Heart left ventricle (tissue), 16 donors: ENCODE results near the gene ITGA2. TPM values are rescaled to one million over a fixed set of nuclear protein-coding genes. Genes with fewer than 3 reads are reported as not detected.

Source experiments
- ATAC-seq, 4 donors: fragments of 200-7000 bp; cut with Tn5 transposase; one replicate each; pipeline ENCODE4 v1.9.1; 2020 to 2022; ENCODE audit warnings: moderate library complexity in 4 of 4, mild to moderate bottlenecking in 3 of 4, moderate number of reproducible peaks in 1 of 4
- DNase-seq, 5 donors: peaks; one replicate each; pipeline ENCODE4 v3.0.0-alpha.2; 2020
- H3K27ac ChIP-seq, 12 donors: fragments of 200-600 bp; sonication (generic) in 4 of 12; one replicate each; pipeline versions ENCODE4 v1.5.0 to v1.8.0; 2016 to 2022; ENCODE audit warnings: mild to moderate bottlenecking in 2 of 12
- H3K27me3 ChIP-seq, 9 donors: fragments of 200-600 bp; sonication (generic) in 2 of 9; one replicate each; pipeline versions ENCODE4 v1.5.1 to v1.8.0; 2016 to 2022; ENCODE audit warnings: mild to moderate bottlenecking in 3 of 9
- H3K36me3 ChIP-seq, 9 donors: fragments of 200-600 bp; sonication (generic) in 2 of 9; one replicate each; pipeline versions ENCODE4 v1.5.0 to v1.8.0; 2018 to 2022; ENCODE audit warnings: mild to moderate bottlenecking in 2 of 9
- H3K4me1 ChIP-seq, 12 donors: fragments of 200-600 bp; sonication (generic) in 4 of 12; one replicate each; pipeline versions ENCODE4 v1.5.0 to v1.8.0; 2016 to 2022; ENCODE audit warnings: mild to moderate bottlenecking in 3 of 12
- H3K4me3 ChIP-seq, 12 donors: fragments of 200-600 bp; sonication (generic) in 4 of 12; one replicate each; pipeline versions ENCODE4 v1.5.0 to v1.8.0; 2017 to 2022; ENCODE audit warnings: mild to moderate bottlenecking in 9 of 12, moderate library complexity in 4 of 12
- H3K9me3 ChIP-seq, 12 donors: fragments of 200-600 bp; sonication (generic) in 4 of 12; one replicate each; pipeline versions ENCODE4 v1.5.0 to v1.8.0; 2016 to 2022; ENCODE audit warnings: mild to moderate bottlenecking in 1 of 12
- CTCF ChIP-seq, 12 donors: fragments of 200-600 bp; sonication (generic) in 4 of 12; IDR thresholded peaks; one replicate each; pipeline versions ENCODE4 v1.5.0 to v1.8.0; 2018 to 2022; ENCODE audit warnings: antibody characterized with exemption in 12 of 12, mild to moderate bottlenecking in 5 of 12
- POLR2A ChIP-seq, 2 donors: fragments of 450-650 bp; IDR thresholded peaks; one replicate each; pipeline ENCODE4 v1.6.1; 2017; ENCODE audit warnings: antibody characterized with exemption in 2 of 2, mild to moderate bottlenecking in 2 of 2, moderate library complexity in 2 of 2
- WGBS, 4 donors: extraction: QIAGEN DNeasy Blood & Tissue Kit in 2 of 4; methylation state at CpG; one replicate each; pipeline versions ENCODE4 v1.1.5 to v1.1.7; 2013 to 2018; 5-methylcytosine and 5-hydroxymethylcytosine counted together
- intact Hi-C, 10 donors: fragments of 100-400 bp; cut with DNase I; formaldehyde crosslinking; loops; one replicate each; pipeline versions ENCODE4 v1.11.1 to v1.14.2; 2022
- polyA plus RNA-seq, 2 donors: library from polyadenylated mRNA; stranded (reverse); fragments of 200-250 nt; gene quantifications; one replicate each; pipeline ENCODE4 v1.2.3, GENCODE V29; 2013
- total RNA-seq, 9 donors: library from RNA; depleted of rRNA in 2 of 9; stranded (reverse); fragments of >200 nt in 2 of 9; fragmentation: NEBNext Ultra II Directional in 3 of 9; extraction: Animal tissue kit (Norgen Biotek cat#: 25700) in 3 of 9; gene quantifications; one replicate each; pipeline versions ENCODE4 v1.1.0 to v1.2.4, GENCODE V29; 2016 to 2023
- donor health status: ischemic (EF 13 %, LVEDD 7.1; RV severe dilation, severe dysfunction).
- donor health status: healthy with polysubstance abuse.
- donor health status: DM: no; HTN: yes; CAD: no.
- donor health status: DM: no; HTN: no; CAD: no.
- donor health status: ischemic (EF 25% LVEDD 6.9; RV normal size, moderate dysfunction).
- donor health status: ischemic (EF 25% LVEDD 5.7; RV mildly dilated, moderate dysfunction).
- donor health status: healthy.
- donor health status: DM: yes; HTN: yes; CAD: no.
- donor health status: ischemic (EF 35%, LVEDD 5.7; RV mildly dilated, moderate dysfunction).
- donor health status: nonischemic (EF 11% LVEDD 7.7; RV severe dilation, severe dysfunction).
- donor health status: DM: yes; HTN: yes; CAD: no.
- donor health status: PGD.
- donor health status: ischemic (EF 29% LVEDD 5.4; RV normal size, mild dysfunction).
- donor health status: nonischemic (EF 23%, LVEDD 6.1; RV moderate dilation, normal function).

Gene ITGA2
- total and polyA plus RNA-seq, 11 donors: 0.23 to 10.7 (median 1.00) TPM

DNA sequence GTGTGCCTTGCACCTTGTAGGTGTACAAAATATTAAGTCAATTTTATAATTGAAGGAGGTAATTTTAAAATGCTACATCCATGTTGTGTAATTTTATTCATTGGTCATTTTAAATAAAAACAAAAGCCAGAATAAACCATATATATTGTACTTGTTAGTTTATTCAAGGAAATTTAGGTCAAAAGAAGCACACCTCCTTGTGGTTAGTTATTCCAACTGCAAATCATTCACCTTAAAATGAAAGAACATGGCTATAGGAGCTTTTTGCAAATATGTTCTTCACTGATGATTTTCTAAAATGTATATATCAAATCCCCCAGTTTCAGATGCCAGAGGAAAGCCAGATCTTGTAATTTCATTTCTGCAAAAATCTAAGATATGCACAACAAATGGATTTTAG lies 125.8 kb downstream of the ITGA2 start:
- intact Hi-C loops: no loop called here
- DNase-seq (no peak), ATAC-seq (no peak)
- Histone ChIP-seq H3K4me3 (no peak overlapping the region), H3K36me3 (peaks cover 0 to 2% (median 0%) of the 10 kb centered on the region in 9 donors), H3K9me3 (no peaks in the 10 kb centered on the region), H3K4me1 (peaks cover 0 to 10% (median 4%) of the 10 kb centered on the region in 12 donors), H3K27me3 (no peaks in the 10 kb centered on the region), H3K27ac (no peak overlapping the region)
- TF ChIP-seq CTCF (IDR thresholded peaks at IDR 0.05) (peak in 1 of 12 donors; percentile 12), POLR2A (IDR thresholded peaks at IDR 0.05) (no peak)

GRCh38 chr5:53116597-53116996 lies 127.4 kb downstream of the ITGA2 start:
- intact Hi-C loops: no loop called here
- Histone ChIP-seq H3K36me3 (peaks cover 0 to 2% (median 0%) of the 10 kb centered on the region in 9 donors), H3K27me3 (no peaks in the 10 kb centered on the region), H3K4me1 (no peaks in the 10 kb centered on the region), H3K4me3 (no peak overlapping the region), H3K27ac (no peak overlapping the region), H3K9me3 (no peaks in the 10 kb centered on the region)
- 75 to 86% (median 80%) methylated on average over 1 of the region's 1 CpG for WGBS, 4 donors
- DNase-seq (no peak), ATAC-seq (no peak)
- no peak for TF ChIP-seq CTCF (IDR thresholded peaks at IDR 0.05)
- no peak for TF ChIP-seq POLR2A (IDR thresholded peaks at IDR 0.05)

DNA sequence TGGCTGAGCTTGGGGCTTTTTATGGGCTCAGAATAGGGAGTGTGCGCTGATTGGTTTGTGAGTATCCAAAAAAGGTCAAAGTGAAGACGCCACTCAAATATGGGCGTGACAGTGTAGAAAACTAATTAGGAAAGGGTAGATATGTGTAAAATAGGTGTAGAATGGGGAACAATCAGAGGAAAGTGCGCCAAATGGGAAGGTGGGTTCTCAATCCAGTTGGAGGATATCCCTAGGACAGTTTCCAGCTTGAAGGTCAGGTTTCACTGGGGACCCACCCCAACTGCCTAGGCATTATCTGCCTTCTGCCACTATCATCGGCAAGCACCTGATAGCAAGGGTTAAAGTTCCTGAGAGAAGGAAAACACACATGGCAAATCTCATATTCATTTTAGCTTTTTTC lies 129.7 kb downstream of the ITGA2 start:
- DNase-seq (no peak), ATAC-seq (no peak)
- TF ChIP-seq POLR2A (IDR thresholded peaks at IDR 0.05) (no peak), CTCF (IDR thresholded peaks at IDR 0.05) (no peak)
- Histone ChIP-seq H3K36me3 (peaks cover 0 to 2% (median 0%) of the 10 kb centered on the region in 9 donors), H3K9me3 (no peaks in the 10 kb centered on the region), H3K4me3 (no peak overlapping the region), H3K27me3 (no peaks in the 10 kb centered on the region), H3K4me1 (no peaks in the 10 kb centered on the region), H3K27ac (no peak overlapping the region)
- intact Hi-C loops: no loop called here
- 70 to 79% (median 74%) methylated on average over 5 of the region's 5 CpGs for WGBS, 4 donors

- Histone ChIP-seq H3K27ac (no peak overlapping the region), H3K9me3 (no peaks in the 10 kb centered on the region), H3K4me1 (no peaks in the 10 kb centered on the region), H3K4me3 (no peak overlapping the region), H3K27me3 (no peaks in the 10 kb centered on the region), H3K36me3 (no peaks in the 10 kb centered on the region)
- TF ChIP-seq CTCF (IDR thresholded peaks at IDR 0.05) (no peak), POLR2A (IDR thresholded peaks at IDR 0.05) (no peak)
- ATAC-seq: no peak
- no peak for DNase-seq
- intact Hi-C loops: loop anchor here in 2 of 10 donors (10.0 kb wide), 1 partner anchor 1105 kb away; no protein-coding TSS in a partner anchor
- WGBS, 4 donors: 96 to 98% (median 96%) methylated on average over 1 of the region's 1 CpG
Observed at GRCh38 chr5:53120165-53120564, 131.0 kb downstream of the ITGA2 start.
